Thymus (tissue), 11 donors: ENCODE results near the gene P4HTM. TPM values are rescaled to one million over a fixed set of nuclear protein-coding genes. Genes with fewer than 3 reads are reported as not detected.

Experiments used
- DNase-seq, 9 donors: peaks; one replicate each; pipeline ENCODE4 v3.0.0-alpha.2; 2013; ENCODE audit warnings: low spot score in 9 of 9, low read depth in 6 of 9, missing footprints in 1 of 9
- H3K27ac ChIP-seq, 2 donors: one replicate each; pipeline ENCODE4 v1.5.1; 2013; ENCODE audit warnings: control low read depth in 1 of 2, low read depth in 1 of 2, low read length in 1 of 2, mild to moderate bottlenecking in 1 of 2, moderate library complexity in 1 of 2
- H3K27me3 ChIP-seq, 2 donors: one replicate each; pipeline ENCODE4 v1.5.1; 2013; ENCODE audit warnings: low read length in 1 of 2; ENCODE audit not compliant: control insufficient read depth in 2 of 2, insufficient read depth in 1 of 2
- H3K36me3 ChIP-seq, 2 donors: one replicate each; pipeline ENCODE4 v1.5.1; 2013; ENCODE audit warnings: low read length in 1 of 2, mild to moderate bottlenecking in 1 of 2, moderate library complexity in 1 of 2; ENCODE audit not compliant: control insufficient read depth in 2 of 2, insufficient read depth in 2 of 2
- H3K4me1 ChIP-seq, 2 donors: one replicate each; pipeline ENCODE4 v1.5.1; 2013; ENCODE audit warnings: low read length in 2 of 2; ENCODE audit not compliant: control insufficient read depth in 2 of 2, insufficient read depth in 2 of 2
- H3K4me3 ChIP-seq, 2 donors: one replicate each; pipeline ENCODE4 v1.5.1; 2013; ENCODE audit warnings: low read length in 2 of 2, control low read depth in 1 of 2, mild to moderate bottlenecking in 1 of 2
- H3K9me3 ChIP-seq, 2 donors: one replicate each; pipeline ENCODE4 v1.5.1; 2013; ENCODE audit warnings: low read length in 1 of 2, mild to moderate bottlenecking in 1 of 2; ENCODE audit not compliant: control insufficient read depth in 2 of 2, insufficient read depth in 1 of 2
- WGBS: extraction: QIAGEN DNeasy Blood & Tissue Kit; methylation state at CpG from one replicate; pipeline ENCODE4 v1.1.7; 2013; 5-methylcytosine and 5-hydroxymethylcytosine counted together
- polyA plus RNA-seq: library from polyadenylated mRNA; stranded (reverse); fragments of 200-250 nt; gene quantifications from one replicate; pipeline ENCODE4 v1.2.3, GENCODE V29; 2013
- total RNA-seq: library from RNA; stranded (reverse); fragments of 120-200 nt; gene quantifications from one replicate; pipeline ENCODE4 v1.2.4, GENCODE V29; 2013
- donor health status: healthy.

The P4HTM gene
- total and polyA plus RNA-seq, 2 donors: 15.9 to 27.1 TPM

DNA sequence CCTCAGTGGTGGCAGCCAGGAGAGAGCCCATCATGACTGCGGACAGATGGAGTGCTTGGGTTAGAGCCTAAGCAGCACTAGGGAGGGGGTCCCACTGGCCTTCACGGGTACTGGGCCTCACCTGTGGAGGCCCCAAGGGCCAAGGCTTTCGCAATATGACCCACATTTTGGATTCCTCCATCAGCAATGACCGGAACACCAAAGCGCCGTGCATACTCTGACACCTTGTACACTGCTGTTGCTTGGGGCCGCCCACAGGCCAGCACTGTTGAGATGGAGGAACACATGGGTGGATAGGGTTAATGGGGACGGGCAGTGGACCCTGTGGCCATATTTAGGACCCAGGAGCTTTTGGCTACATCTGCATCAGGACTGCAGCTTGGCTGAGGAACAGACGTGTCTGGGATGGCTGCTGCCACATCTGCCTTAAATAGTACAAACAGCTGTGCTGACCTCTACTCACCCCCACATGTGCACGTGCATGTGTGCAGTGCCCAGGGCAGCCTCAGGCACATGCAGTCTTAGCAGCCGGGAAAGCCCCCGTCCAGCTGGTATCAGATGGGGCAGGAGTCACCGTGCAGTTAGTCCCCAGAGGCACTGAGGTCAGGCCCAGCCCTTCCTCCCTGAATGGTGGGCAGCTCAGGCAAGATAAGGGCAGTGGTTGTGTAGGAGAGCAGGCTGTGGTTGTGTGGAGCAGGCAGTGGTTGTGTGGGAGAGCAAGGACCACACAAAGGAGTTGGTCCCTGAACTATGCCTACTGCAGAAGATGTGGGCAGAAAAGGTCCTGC is 35.2 kb downstream of the P4HTM start:
- Histone ChIP-seq H3K4me1 (peaks cover 13 to 36% of the 10 kb centered on the region in 2 donors), H3K4me3 (no peak overlapping the region), H3K36me3 (peaks cover 34 to 56% of the 10 kb centered on the region in 2 donors), H3K9me3 (peaks cover 0 to 8% of the 10 kb centered on the region in 2 donors), H3K27ac (no peak overlapping the region), H3K27me3 (no peaks in the 10 kb centered on the region)
- WGBS: 95% methylated on average over 13 of the region's 13 CpGs
- no peak for DNase-seq

DNA sequence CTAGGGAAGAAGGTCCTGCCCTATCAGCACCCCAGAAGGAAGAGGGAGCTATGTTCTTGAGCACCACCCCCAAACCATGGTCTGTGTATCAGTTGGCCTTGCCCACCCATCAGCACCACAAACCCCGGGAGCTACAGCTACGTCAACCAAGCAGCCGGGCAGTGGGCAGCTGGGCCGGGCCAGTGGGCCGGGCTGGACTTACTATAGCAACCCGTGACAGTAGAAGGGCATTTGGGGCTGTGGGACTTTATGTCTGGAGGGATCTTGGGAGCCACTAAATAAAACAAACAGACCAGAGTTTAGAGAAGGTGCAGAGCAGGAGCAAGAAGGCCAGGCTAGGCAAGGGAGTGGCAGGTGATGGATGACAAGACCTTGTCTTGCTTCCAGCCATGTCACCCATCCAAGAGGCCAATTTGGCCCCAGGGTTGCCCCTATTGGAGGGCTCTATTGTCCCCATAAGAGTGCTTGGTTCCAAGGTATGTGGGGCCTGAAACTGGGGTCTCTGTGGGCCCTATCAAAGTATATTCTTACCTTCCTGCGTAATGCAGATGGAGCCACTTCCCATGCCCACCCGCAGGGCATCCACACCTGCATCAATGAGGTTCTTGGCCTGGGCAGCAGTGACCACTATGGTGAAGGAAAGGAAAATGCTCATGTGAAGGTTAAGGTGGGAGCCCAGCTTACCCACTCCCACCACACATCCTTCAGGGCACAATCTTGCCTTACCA is 35.9 kb downstream of the P4HTM start:
- peaks cover 13 to 32% of the 10 kb centered on the region in 2 donors for H3K4me1 ChIP-seq
- peaks cover 37 to 63% of the 10 kb centered on the region in 2 donors for H3K36me3 ChIP-seq
- H3K27me3 ChIP-seq: no peaks in the 10 kb centered on the region
- H3K4me3 ChIP-seq: no peak overlapping the region
- DNase-seq: no peak
- WGBS: 97% methylated on average over 8 of the region's 8 CpGs
- H3K9me3 ChIP-seq: peaks cover 0 to 8% of the 10 kb centered on the region in 2 donors
- H3K27ac ChIP-seq: no peak overlapping the region

DNA sequence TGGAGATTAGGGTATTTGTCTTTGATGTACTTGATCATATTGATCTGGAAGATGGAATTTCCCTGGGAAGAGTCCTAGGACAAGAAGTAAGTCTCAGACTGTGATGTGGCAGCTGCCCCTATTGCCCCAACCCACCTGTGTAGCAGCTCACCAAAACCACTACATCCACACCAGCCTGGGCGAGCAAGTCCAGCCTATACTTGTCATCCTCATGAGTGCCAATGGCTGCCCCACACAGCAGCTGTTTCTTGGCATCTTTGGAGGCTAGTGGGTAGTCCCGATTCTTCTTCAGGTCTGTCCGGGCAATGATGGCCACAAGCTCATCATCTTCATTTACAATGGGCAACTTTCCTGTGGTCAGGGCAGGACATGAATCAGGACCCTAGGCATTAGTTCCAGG is 36.5 kb downstream of the P4HTM start:
- Histone ChIP-seq H3K27me3 (no peaks in the 10 kb centered on the region), H3K4me1 (peaks cover 13 to 32% of the 10 kb centered on the region in 2 donors), H3K27ac (no peak overlapping the region), H3K4me3 (no peak overlapping the region), H3K36me3 (peaks cover 42 to 68% of the 10 kb centered on the region in 2 donors), H3K9me3 (peaks cover 0 to 8% of the 10 kb centered on the region in 2 donors)
- DNase-seq: no peak
- 97% methylated on average over 3 of the region's 3 CpGs for WGBS

DNA sequence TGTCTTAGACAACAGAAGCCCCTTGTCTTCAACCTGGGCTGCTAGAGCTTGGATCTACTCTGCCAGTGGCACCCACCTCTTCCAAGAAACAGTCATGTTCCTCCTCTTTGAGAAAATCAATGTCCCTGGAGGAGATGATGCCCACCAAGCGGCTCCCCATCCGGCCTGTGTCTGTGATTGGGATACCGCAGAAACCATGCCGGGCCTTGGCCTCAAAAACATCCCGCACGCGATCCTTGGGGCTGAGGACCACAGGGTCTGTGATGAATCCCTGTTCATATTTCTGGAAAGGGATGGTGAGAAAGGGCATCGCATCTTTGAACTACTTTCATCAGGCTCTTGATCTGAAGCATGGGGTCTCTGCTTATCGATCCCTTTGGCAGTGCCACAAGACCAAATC is 37.6 kb downstream of the P4HTM start:
- WGBS: 98% methylated on average over 9 of the region's 9 CpGs
- H3K27ac ChIP-seq: no peak overlapping the region
- peaks cover 48 to 78% of the 10 kb centered on the region in 2 donors for H3K36me3 ChIP-seq

DNA sequence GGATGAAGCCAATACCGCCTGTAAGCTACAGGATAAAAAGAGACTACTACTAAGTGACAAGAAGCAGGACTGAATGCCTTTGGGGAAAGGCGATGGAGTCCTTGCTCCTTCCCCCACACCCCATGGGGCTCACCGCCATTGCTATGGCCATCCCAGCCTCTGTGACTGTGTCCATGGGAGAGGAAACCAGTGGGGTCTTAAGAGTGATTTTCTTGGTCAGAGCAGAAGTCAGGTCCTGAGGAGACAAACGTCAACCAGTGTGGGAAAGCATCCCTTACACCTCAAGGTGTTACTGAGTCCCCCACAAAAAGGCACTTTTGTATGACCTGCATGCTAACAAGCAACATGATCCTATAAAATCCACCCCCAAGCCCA is 38.2 kb downstream of the P4HTM start:
- no peak for DNase-seq
- Histone ChIP-seq H3K4me1 (peaks cover 7 to 21% of the 10 kb centered on the region in 2 donors), H3K27ac (peak overlapping the region in 1 of 2 donors; percentile 46), H3K9me3 (no peaks in the 10 kb centered on the region), H3K36me3 (peaks cover 52 to 78% of the 10 kb centered on the region in 2 donors), H3K4me3 (peak overlapping the region; percentile 64 to 73), H3K27me3 (no peaks in the 10 kb centered on the region)
- 91% methylated on average over 4 of the region's 4 CpGs for WGBS

More for the DNA sequence above, 37.6 kb downstream of the P4HTM start:
- DNase-seq: no peak
- no peaks in the 10 kb centered on the region for H3K27me3 ChIP-seq
- H3K9me3 ChIP-seq: peaks cover 0 to under 1% of the 10 kb centered on the region in 2 donors
- no peak overlapping the region for H3K4me3 ChIP-seq
- H3K4me1 ChIP-seq: peaks cover 11 to 28% of the 10 kb centered on the region in 2 donors

DNA sequence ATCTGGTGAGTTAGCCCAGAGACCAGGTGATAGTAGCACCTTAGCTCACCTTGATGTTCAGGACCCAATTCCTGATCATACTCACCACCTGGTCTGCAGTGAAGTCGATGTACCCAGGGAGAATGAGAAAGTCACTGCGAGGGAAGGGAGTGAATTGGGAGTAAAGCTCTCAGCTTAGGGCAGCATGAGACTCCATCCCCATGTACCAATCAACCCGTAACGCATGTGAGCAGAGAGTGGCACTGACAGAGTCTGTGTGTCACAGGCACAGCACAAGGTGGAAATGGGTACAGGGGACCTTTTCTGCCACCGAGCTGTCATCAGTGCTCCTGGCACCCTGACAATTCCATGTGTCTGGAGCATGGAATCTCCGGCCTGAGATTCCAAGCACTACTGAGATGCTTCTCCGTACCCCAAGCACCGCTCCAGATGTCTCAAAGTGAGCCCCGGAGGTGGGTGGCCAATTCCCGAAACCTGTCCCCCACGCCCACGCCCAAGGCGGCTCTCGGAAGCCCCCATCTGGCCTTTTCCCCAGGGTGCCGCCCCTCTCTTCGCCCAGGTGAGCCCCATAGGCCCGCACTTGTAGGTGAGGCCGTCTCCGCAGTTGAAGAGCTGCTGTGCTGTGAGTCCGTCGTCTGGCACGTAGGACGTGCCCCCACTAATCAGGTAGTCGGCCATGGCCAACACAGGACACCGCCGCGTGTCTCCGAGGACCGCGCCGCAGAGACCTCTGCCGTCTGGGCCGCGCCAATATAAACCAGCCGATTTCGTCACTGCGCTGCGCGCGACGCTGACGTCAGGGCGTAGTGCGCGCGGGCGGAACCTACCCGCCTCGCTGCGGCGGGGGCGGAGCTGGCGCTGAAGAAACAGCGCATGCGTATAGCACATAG is 38.9 kb downstream of the P4HTM start, which contains the start of gene IMPDH2:
Gene IMPDH2 (minus strand): TSS at position 726 of the 890 bp plus-strand sequence. CDS start 48 bp downstream, at position 678.
- peak within 1 kb of the TSS; percentile 64 to 73 for H3K4me3 ChIP-seq
- 2% methylated on average over 55 of the region's 55 CpGs for WGBS
- peak within 1 kb of the TSS; percentile 75 to 92 for H3K27ac ChIP-seq
- H3K27me3 ChIP-seq: no peaks in the 10 kb centered on the region
- no peaks in the 10 kb centered on the region for H3K9me3 ChIP-seq
- peak; percentile 86 to 97 (median 92) for DNase-seq
- H3K4me1 ChIP-seq: peaks cover 7 to 20% of the 10 kb centered on the region in 2 donors
- H3K36me3 ChIP-seq: peaks cover 55 to 75% of the 10 kb centered on the region in 2 donors

DNA sequence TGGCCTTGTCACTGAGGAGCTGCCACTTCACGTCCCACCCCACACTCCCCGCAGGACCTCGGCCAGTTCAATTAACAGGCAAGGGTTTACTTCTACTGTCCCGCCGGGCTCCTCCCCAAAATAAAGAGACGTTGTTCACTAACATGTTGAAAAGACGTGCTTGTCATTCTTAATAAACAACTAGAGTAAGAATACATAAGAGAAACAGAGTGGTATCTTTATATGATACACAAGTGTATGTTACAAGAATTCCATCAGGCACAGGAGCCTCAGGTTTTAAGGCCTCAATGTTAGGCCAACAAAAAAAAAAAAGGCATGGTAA is 39.5 kb downstream of the P4HTM start:
- no peak overlapping the region for H3K4me3 ChIP-seq
- no peaks in the 10 kb centered on the region for H3K9me3 ChIP-seq
- WGBS: 10% methylated on average over 7 of the region's 7 CpGs
- H3K4me1 ChIP-seq: peaks cover 7 to 20% of the 10 kb centered on the region in 2 donors
- peak overlapping the region; percentile 48 to 75 for H3K27ac ChIP-seq
- no peaks in the 10 kb centered on the region for H3K27me3 ChIP-seq
- DNase-seq: no peak
- H3K36me3 ChIP-seq: peaks cover 54 to 74% of the 10 kb centered on the region in 2 donors

DNA sequence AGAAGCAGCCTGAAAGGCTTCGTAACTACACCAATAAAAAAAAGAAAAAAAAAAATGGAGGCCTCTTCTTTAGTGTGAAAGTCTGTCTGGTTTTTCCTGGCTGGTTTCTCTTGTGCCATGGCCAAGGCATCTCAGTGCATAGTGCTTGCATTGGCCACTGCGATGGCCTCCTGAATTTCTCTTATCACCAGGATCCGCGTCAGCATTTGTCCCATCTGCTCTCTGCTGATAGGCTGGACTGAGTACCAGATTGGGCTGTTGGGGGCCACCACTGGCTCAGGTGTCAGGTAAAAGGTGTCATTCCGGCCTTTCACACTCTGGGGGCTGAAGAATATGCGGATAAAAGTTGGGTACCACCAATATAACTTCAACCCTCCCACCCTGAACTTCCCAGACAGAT is 40.3 kb downstream of the P4HTM start:
- Histone ChIP-seq H3K27ac (no peak overlapping the region), H3K36me3 (peaks cover 47 to 74% of the 10 kb centered on the region in 2 donors), H3K4me1 (peaks cover 7 to 16% of the 10 kb centered on the region in 2 donors), H3K9me3 (no peaks in the 10 kb centered on the region), H3K27me3 (no peaks in the 10 kb centered on the region), H3K4me3 (no peak overlapping the region)
- WGBS: 98% methylated on average over 6 of the region's 6 CpGs
- DNase-seq: no peak
